HT1080 (cell line): ENCODE data around the gene ARHGAP4. TPM values are rescaled to one million over a fixed set of nuclear protein-coding genes. Genes with fewer than 3 reads are reported as not detected.

ENCODE experiments used
- DNase-seq: peaks from one replicate; pipeline ENCODE4 v3.0.0-alpha.2; 2015; ENCODE audit warnings: low read depth
- total RNA-seq: library from RNA; depleted of rRNA; stranded (reverse); fragments of >200 nt; shearing (Covaris generic); gene quantifications from 2 replicates; pipeline ENCODE4 v1.2.3, GENCODE V29; 2014

The ARHGAP4 gene
- total RNA-seq, 1 experiment from 2014 or later: 2.7 TPM

- no peak for DNase-seq
Observed at GRCh38 chrX:153945956-153946943, 20.2 kb upstream of the ARHGAP4 start.

- DNase-seq: no peak
Observed at GRCh38 chrX:153944800-153945150, 18.7 kb upstream of the ARHGAP4 start.

- no peak for DNase-seq
Observed at GRCh38 chrX:153944140-153944799, 18.2 kb upstream of the ARHGAP4 start, which contains the start of gene RENBP. RENBP (minus strand) TSS chrX:153944643; CDS start chrX:153944610, 33 bp downstream.

GRCh38 chrX:153941336-153942252, 15.5 kb upstream of the ARHGAP4 start:
- no peak for DNase-seq

GRCh38 chrX:153939573-153939972, 13.5 kb upstream of the ARHGAP4 start:
- no peak for DNase-seq

- DNase-seq: no peak
Observed at GRCh38 chrX:153938226-153938786, 12.2 kb upstream of the ARHGAP4 start.

GRCh38 chrX:153937056-153937455, 11.0 kb upstream of the ARHGAP4 start:
- DNase-seq: no peak

- DNase-seq: no peak
Observed at GRCh38 chrX:153935326-153935851, 9.3 kb upstream of the ARHGAP4 start.

GRCh38 chrX:153934762-153935325, 8.8 kb upstream of the ARHGAP4 start, which contains the start of gene NAA10:
NAA10 (minus strand) TSS chrX:153935037; CDS start chrX:153934904, 133 bp downstream.
- DNase-seq: peak; percentile 46

GRCh38 chrX:153934148-153934761, 8.2 kb upstream of the ARHGAP4 start:
- DNase-seq: no peak

GRCh38 chrX:153933748-153934147, 7.7 kb upstream of the ARHGAP4 start:
- no peak for DNase-seq

- DNase-seq: no peak
Observed at GRCh38 chrX:153932220-153932915, 6.3 kb upstream of the ARHGAP4 start.

- no peak for DNase-seq
Observed at GRCh38 chrX:153931748-153932147, 5.7 kb upstream of the ARHGAP4 start.

GRCh38 chrX:153931151-153931550, 5.1 kb upstream of the ARHGAP4 start:
- DNase-seq: no peak

- no peak for DNase-seq
Observed at GRCh38 chrX:153930011-153930910, 4.2 kb upstream of the ARHGAP4 start.

- DNase-seq: no peak
Observed at GRCh38 chrX:153929576-153929975, 3.5 kb upstream of the ARHGAP4 start.

- DNase-seq: no peak
Observed at GRCh38 chrX:153928846-153929245, 2.8 kb upstream of the ARHGAP4 start.
